ENCODE data around the gene ANKRD39. TPM values are rescaled to one million over a fixed set of nuclear protein-coding genes. Genes with fewer than 3 reads are reported as not detected.

ANKRD39 gene
- total and polyA plus RNA-seq, 2 of the 8 experiments (the other 6 are each of a cell fraction or from before 2014, with no cell fraction given), result 18.5 to 21.3 TPM

- Histone ChIP-seq H4K5ac (ENCODE audit: insufficient read length, low read depth, low read length) (no peak overlapping the region), H3K4me2 (ENCODE audit: insufficient read depth in 1 of 2, low read depth in 2 of 2, low read length in 2 of 2) (no peak overlapping the region), H3K27ac (ENCODE audit: low read depth, low read length) (no peak overlapping the region), H3K23me2 (ENCODE audit: low read depth, low read length) (peaks cover 2% of the 10 kb centered on the region; the same call in 1 of the 2 replicates), H3K79me2 (ENCODE audit: control insufficient read depth in 1 of 2, insufficient read depth in 2 of 2, low read length in 2 of 2) (no peaks in the 10 kb centered on the region), H3K4me3 (ENCODE audit: extremely low read depth in 1 of 4, insufficient read depth in 2 of 4, low read depth in 3 of 4, low read length in 4 of 4) (no peak overlapping the region), H3K18ac (ENCODE audit: extremely low read depth, low read length) (peak overlapping the region; percentile 36; the same call in 1 of the 2 replicates), H2BK12ac (ENCODE audit: low read depth, low read length) (peak overlapping the region; percentile 90; the same call in 1 of the 2 replicates), H2BK5ac (ENCODE audit: low read depth, low read length) (peak overlapping the region; percentile 9; the same call in 1 of the 2 replicates), H3K23ac (ENCODE audit: insufficient read length) (no peak overlapping the region), H3K36me3 (ENCODE audit: control insufficient read depth in 2 of 4, insufficient read depth in 4 of 4, low read length in 3 of 4) (no peaks in the 10 kb centered on the region), H3K4me1 (replicated peaks in 1 of 4; ENCODE audit: control insufficient read depth in 3 of 4, insufficient read depth in 4 of 4, low read length in 3 of 4) (peaks cover 8 to 45% (median 35%) of the 10 kb centered on the region in 4 experiments), H4K8ac (ENCODE audit: extremely low read depth, insufficient read depth, low read length) (peak overlapping the region; percentile 64; the same call in 1 of the 2 replicates), H4K91ac (replicated peaks; ENCODE audit: insufficient read length, low read length) (peak overlapping the region; percentile 1), H3K14ac (ENCODE audit: insufficient read length) (no peak overlapping the region), H2AFZ (ENCODE audit: low read length) (no peak overlapping the region), H3K9ac (replicated peaks in 1 of 4; ENCODE audit: extremely low read depth in 1 of 4, low read depth in 3 of 4, low read length in 3 of 4) (no peak overlapping the region), H2BK15ac (ENCODE audit: low read length) (peak overlapping the region; percentile 97), H3K56ac (replicated peaks; ENCODE audit: insufficient read length, low read depth, low read length) (no peak overlapping the region), H2BK120ac (replicated peaks; ENCODE audit: low read depth, low read length) (no peak overlapping the region), H3K4ac (replicated peaks; ENCODE audit: insufficient read length, low read depth, low read length) (peak overlapping the region; percentile 49), H2AK5ac (ENCODE audit: low read depth, low read length) (peak overlapping the region; percentile 16; the same call in 1 of the 2 replicates), H3K79me1 (ENCODE audit: low read depth, low read length) (no peaks in the 10 kb centered on the region), H4K20me1 (replicated peaks in 1 of 2; ENCODE audit: control insufficient read depth in 1 of 2, insufficient read depth in 2 of 2, low read length in 2 of 2) (no peaks in the 10 kb centered on the region), H3K9me3 (ENCODE audit: insufficient read depth in 2 of 2, low read depth in 1 of 2, low read length in 1 of 2) (no peaks in the 10 kb centered on the region), H2BK20ac (ENCODE audit: low read length) (peak overlapping the region; percentile 93; the same call in 1 of the 2 replicates), H3K27me3 (replicated peaks in 1 of 4; ENCODE audit: control insufficient read depth in 3 of 4, extremely low read depth in 1 of 4, insufficient read depth in 3 of 4, low read length in 3 of 4) (peaks cover 0 to 2% (median 0%) of the 10 kb centered on the region in 4 experiments; a peak in 1 of 7 replicates)
- no peak for FAIRE-seq
- WGBS, 2 experiments (ENCODE audit: extremely low coverage in 1 of 2, insufficient coverage in 1 of 2, insufficient read length in 1 of 2, insufficient replicate concordance in 2 of 2, low coverage in 1 of 2, low lambda C conversion rate in 2 of 2, missing lambda C conversion rate in 1 of 2), result 93% methylated on average over 6 of the region's 7 CpGs; no CpG with 5 or more reads in 1 of the 2 experiments
- POLR2A ChIA-PET (ENCODE audit: partially characterized antibody), result interaction anchor here (1.0 to 2.8 kb wide), 5 partner anchors 10 to 73 kb away, joined by 3 to 9 read pairs (median 3); no protein-coding TSS in a partner anchor
- CTCF ChIA-PET (ENCODE audit: partially characterized antibody), result interaction anchor here (0.5 to 8.1 kb wide), 9 partner anchors 10 to 83 kb away, joined by 3 to 48 read pairs (median 4); partner anchors contain the start of gene ANKRD39
- no peak for DNase-seq (ENCODE audit: low read depth in 1 of 2, low spot score in 2 of 2)
- TF ChIP-seq CTBP2 (IDR thresholded peaks at IDR 0.05; ENCODE audit: borderline replicate concordance, insufficient read depth, insufficient read length, low read length) (no peak), BRCA1 (IDR thresholded peaks at IDR 0.05; ENCODE audit: low read depth, low read length) (no peak)
Measured at GRCh38 chr2:96878171-96878570, 20.4 kb upstream of the ANKRD39 start.

Data from H1 (cell line).